ENCODE results near the gene POGLUT2.

- no peak for TF ChIP-seq POLR2A (IDR thresholded peaks at IDR 0.05)
- TF ChIP-seq, protein P1, sequence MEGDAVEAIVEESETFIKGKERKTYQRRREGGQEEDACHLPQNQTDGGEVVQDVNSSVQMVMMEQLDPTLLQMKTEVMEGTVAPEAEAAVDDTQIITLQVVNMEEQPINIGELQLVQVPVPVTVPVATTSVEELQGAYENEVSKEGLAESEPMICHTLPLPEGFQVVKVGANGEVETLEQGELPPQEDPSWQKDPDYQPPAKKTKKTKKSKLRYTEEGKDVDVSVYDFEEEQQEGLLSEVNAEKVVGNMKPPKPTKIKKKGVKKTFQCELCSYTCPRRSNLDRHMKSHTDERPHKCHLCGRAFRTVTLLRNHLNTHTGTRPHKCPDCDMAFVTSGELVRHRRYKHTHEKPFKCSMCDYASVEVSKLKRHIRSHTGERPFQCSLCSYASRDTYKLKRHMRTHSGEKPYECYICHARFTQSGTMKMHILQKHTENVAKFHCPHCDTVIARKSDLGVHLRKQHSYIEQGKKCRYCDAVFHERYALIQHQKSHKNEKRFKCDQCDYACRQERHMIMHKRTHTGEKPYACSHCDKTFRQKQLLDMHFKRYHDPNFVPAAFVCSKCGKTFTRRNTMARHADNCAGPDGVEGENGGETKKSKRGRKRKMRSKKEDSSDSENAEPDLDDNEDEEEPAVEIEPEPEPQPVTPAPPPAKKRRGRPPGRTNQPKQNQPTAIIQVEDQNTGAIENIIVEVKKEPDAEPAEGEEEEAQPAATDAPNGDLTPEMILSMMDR (IDR thresholded peaks at IDR 0.05) = no peak
Observed at GRCh38 chr13:102814793-102815192, 16.0 kb upstream of the POGLUT2 start.
